Measurements from ENCODE around the gene SMPD1. TPM values are rescaled to one million over a fixed set of nuclear protein-coding genes. Genes with fewer than 3 reads are reported as not detected.

SMPD1 gene
- total and polyA plus RNA-seq, 9 of the 15 experiments (the other 6 are each of a cell fraction or from before 2014, with no cell fraction given), result 0.90 to 9.9 (median 5.2) TPM

DNA sequence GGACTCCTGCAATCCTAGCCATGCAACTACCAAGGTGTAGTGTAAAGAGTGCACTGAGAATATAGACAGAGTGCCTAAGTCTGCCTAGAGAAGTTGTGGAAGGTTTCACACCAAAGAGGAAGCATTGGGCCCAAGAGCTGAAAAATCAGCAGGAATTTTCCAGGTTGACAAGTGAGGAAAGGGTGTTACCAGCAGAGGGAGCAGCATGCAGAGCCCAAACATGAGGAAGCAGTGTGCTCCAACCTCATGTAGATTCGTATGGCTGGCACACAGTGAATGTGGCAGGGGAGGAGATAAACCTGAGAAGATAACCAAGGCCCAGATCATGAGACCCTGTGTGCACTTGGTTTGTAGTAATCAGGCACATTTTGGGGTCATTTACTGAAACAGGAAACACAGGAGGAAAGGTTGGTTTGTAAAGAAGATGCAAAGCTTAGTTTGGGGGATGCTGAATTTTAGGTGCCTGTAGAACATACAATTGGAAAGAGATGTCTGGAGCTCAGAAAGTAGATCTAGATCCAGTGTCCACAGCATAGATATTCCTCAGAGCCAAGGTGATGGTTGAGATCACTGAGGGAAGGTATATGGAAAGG lies 48.8 kb downstream of the SMPD1 start (continued):
- TF ChIP-seq, protein P1, sequence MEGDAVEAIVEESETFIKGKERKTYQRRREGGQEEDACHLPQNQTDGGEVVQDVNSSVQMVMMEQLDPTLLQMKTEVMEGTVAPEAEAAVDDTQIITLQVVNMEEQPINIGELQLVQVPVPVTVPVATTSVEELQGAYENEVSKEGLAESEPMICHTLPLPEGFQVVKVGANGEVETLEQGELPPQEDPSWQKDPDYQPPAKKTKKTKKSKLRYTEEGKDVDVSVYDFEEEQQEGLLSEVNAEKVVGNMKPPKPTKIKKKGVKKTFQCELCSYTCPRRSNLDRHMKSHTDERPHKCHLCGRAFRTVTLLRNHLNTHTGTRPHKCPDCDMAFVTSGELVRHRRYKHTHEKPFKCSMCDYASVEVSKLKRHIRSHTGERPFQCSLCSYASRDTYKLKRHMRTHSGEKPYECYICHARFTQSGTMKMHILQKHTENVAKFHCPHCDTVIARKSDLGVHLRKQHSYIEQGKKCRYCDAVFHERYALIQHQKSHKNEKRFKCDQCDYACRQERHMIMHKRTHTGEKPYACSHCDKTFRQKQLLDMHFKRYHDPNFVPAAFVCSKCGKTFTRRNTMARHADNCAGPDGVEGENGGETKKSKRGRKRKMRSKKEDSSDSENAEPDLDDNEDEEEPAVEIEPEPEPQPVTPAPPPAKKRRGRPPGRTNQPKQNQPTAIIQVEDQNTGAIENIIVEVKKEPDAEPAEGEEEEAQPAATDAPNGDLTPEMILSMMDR (IDR thresholded peaks at IDR 0.05 in 2 of 3, conservative IDR thresholded peaks at IDR 0.05 in 1 of 3; ENCODE audit: insufficient read depth in 2 of 3, low read depth in 1 of 3, low read length in 3 of 3), result peak; percentile 76 to 85 (median 82)
- TF ChIP-seq, protein P2, sequence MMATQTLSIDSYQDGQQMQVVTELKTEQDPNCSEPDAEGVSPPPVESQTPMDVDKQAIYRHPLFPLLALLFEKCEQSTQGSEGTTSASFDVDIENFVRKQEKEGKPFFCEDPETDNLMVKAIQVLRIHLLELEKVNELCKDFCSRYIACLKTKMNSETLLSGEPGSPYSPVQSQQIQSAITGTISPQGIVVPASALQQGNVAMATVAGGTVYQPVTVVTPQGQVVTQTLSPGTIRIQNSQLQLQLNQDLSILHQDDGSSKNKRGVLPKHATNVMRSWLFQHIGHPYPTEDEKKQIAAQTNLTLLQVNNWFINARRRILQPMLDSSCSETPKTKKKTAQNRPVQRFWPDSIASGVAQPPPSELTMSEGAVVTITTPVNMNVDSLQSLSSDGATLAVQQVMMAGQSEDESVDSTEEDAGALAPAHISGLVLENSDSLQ (IDR thresholded peaks at IDR 0.05), result peak; percentile 23; the same call in 1 of the 2 replicates
- TF ChIP-seq, protein P3, sequence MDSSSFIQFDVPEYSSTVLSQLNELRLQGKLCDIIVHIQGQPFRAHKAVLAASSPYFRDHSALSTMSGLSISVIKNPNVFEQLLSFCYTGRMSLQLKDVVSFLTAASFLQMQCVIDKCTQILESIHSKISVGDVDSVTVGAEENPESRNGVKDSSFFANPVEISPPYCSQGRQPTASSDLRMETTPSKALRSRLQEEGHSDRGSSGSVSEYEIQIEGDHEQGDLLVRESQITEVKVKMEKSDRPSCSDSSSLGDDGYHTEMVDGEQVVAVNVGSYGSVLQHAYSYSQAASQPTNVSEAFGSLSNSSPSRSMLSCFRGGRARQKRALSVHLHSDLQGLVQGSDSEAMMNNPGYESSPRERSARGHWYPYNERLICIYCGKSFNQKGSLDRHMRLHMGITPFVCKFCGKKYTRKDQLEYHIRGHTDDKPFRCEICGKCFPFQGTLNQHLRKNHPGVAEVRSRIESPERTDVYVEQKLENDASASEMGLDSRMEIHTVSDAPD (CRISPR knock-in tag; IDR thresholded peaks at IDR 0.05), result no peak
- no peak for TF ChIP-seq ZNF79 (CRISPR knock-in tag; IDR thresholded peaks at IDR 0.05; ENCODE audit: low read depth)

Measured in K562 (cell line).